Left colon (tissue), 2 donors: ENCODE data around the gene STATH. TPM values are rescaled to one million over a fixed set of nuclear protein-coding genes. Genes with fewer than 3 reads are reported as not detected.
"Not testable (repeated sequence)": the region's sequence is repeated elsewhere in the genome, so short reads cannot be mapped to it uniquely, and the experiment has no call there.

Source experiments
- ATAC-seq: fragments of 200-7000 bp; cut with Tn5 transposase; one replicate; pipeline ENCODE4 v1.9.1; 2020; ENCODE audit warnings: mild to moderate bottlenecking, moderate library complexity
- DNase-seq, 2 donors: peaks; one replicate each; pipeline ENCODE4 v3.0.0-alpha.2; 2020
- intact Hi-C, 2 donors: fragments of 100-400 bp; cut with DNase I in 1 of 2; cut with micrococcal nuclease in 1 of 2; formaldehyde crosslinking; loops; one replicate each; pipeline versions ENCODE4 v1.11.2 to v1.14.0; 2022; cut with DNase I, micrococcal nuclease
- long read RNA-seq: library from polyadenylated mRNA; unstranded; transcript quantifications from one replicate; pipeline ENCODE4 v2.0.0, GENCODE V29; 2021
- total RNA-seq, 2 donors: library from RNA; stranded (reverse); fragmentation: NEBNext Ultra II Directional; extraction: Animal tissue kit (Norgen Biotek cat#: 25700); gene quantifications; one replicate each; pipeline ENCODE4 v1.2.1, GENCODE V29; 2021
- donor health status: DM: no; HTN: no; CAD: no.
- donor health status: DM: yes; HTN: yes; CAD: no.

Gene STATH
- not detected for total RNA-seq
- long read RNA-seq = 0 reads

GRCh38 chr4:69995526-69996016 lies at the start of gene STATH:
Gene STATH, plus strand, starts transcription at chr4:69995966. Its CDS starts 2,472 bp downstream, at chr4:69998438.
- intact Hi-C loops = no loop called here
- ATAC-seq (no peak), DNase-seq (no peak)

- ATAC-seq (no peak), DNase-seq (no peak)
- intact Hi-C loops = no loop called here
Observed at GRCh38 chr4:69951602-69952001, 44.2 kb upstream of the STATH start.

- intact Hi-C loops = no loop called here
- DNase-seq (no peak), ATAC-seq (no peak)
Observed at GRCh38 chr4:69957209-69957608, 38.6 kb upstream of the STATH start.

- DNase-seq (no peak), ATAC-seq (no peak)
- intact Hi-C loops = no loop called here
Observed at GRCh38 chr4:69965628-69966027, 30.1 kb upstream of the STATH start, which contains the start of gene CSN2. Gene CSN2, minus strand, starts transcription at chr4:69965728. Its CDS starts 4,733 bp downstream, at chr4:69960995.

- DNase-seq = no peak
- no peak for ATAC-seq
- intact Hi-C loops = no loop called here
Observed at GRCh38 chr4:69970071-69970470, 25.7 kb upstream of the STATH start.

- no peak for DNase-seq
- no peak for ATAC-seq
- intact Hi-C loops = no loop called here
Observed at GRCh38 chr4:69974631-69975030, 21.1 kb upstream of the STATH start.

- intact Hi-C loops = no loop called here
- DNase-seq (no peak), ATAC-seq (no peak)
Observed at GRCh38 chr4:69977582-69977981, 18.2 kb upstream of the STATH start.

- DNase-seq (no peak), ATAC-seq (peak; percentile 59)
- intact Hi-C loops = no loop called here
Observed at GRCh38 chr4:69984030-69984443, 11.7 kb upstream of the STATH start.

- ATAC-seq (no peak), DNase-seq (no peak)
- intact Hi-C loops = no loop called here
Observed at GRCh38 chr4:69986663-69987062, 9.1 kb upstream of the STATH start.

- DNase-seq (no peak), ATAC-seq (no peak)
- intact Hi-C loops = no loop called here
Observed at GRCh38 chr4:69991016-69991415, 4.8 kb upstream of the STATH start.

GRCh38 chr4:69994782-69995181 lies 984 bp upstream of the STATH start:
- ATAC-seq = no peak
- intact Hi-C loops = no loop called here
- no peak for DNase-seq

- DNase-seq (no peak), ATAC-seq (no peak)
- intact Hi-C loops = no loop called here
Observed at GRCh38 chr4:69999420-69999819, 3.7 kb downstream of the STATH start.

- ATAC-seq (no peak), DNase-seq (no peak)
- intact Hi-C loops = no loop called here
Observed at GRCh38 chr4:70000711-70001110, 4.9 kb downstream of the STATH start.

GRCh38 chr4:70002507-70002906 lies 6.7 kb downstream of the STATH start:
- ATAC-seq (no peak), DNase-seq (no peak)
- intact Hi-C loops = no loop called here

GRCh38 chr4:70008771-70009170 lies 13.0 kb downstream of the STATH start:
- ATAC-seq = no peak
- intact Hi-C loops = no loop called here

GRCh38 chr4:70019006-70019405 lies 23.2 kb downstream of the STATH start:
- ATAC-seq, DNase-seq, intact Hi-C loops: not testable (repeated sequence)

More at GRCh38 chr4:70008771-70009170, 13.0 kb downstream of the STATH start:
- DNase-seq = no peak

GRCh38 chr4:70023218-70023617 lies 27.5 kb downstream of the STATH start:
- DNase-seq (no peak), ATAC-seq (no peak)
- intact Hi-C loops = no loop called here

GRCh38 chr4:70027011-70027410 lies 31.2 kb downstream of the STATH start:
- ATAC-seq (no peak), DNase-seq (no peak)
- intact Hi-C loops = no loop called here

GRCh38 chr4:70028159-70028558 lies 32.4 kb downstream of the STATH start, which contains the start of gene HTN3:
Gene HTN3, plus strand, starts transcription at chr4:70028459. Its CDS starts 2,282 bp downstream, at chr4:70030741.
- DNase-seq, ATAC-seq, intact Hi-C loops: not testable (repeated sequence)

- DNase-seq, intact Hi-C loops, ATAC-seq: not testable (repeated sequence)
Observed at GRCh38 chr4:70037559-70037958, 41.8 kb downstream of the STATH start.

- ATAC-seq, DNase-seq, intact Hi-C loops: not testable (repeated sequence)
Observed at GRCh38 chr4:70039928-70040327, 44.2 kb downstream of the STATH start.
